HepG2 (cell line): ENCODE data around the gene OGFR. TPM values are rescaled to one million over a fixed set of nuclear protein-coding genes. Genes with fewer than 3 reads are reported as not detected.

Experiments used
- ATAC-seq: fragments of 200-7000 bp; cut with Tn5 transposase; 3 replicates; pipeline ENCODE4 v1.9.1; 2020; ENCODE audit warnings: mild to moderate bottlenecking, moderate library complexity
- BruUV-seq: library from RNA; stranded (reverse); fragments of 400-500 nt; replicated peaks from 2 replicates; lab custom pipeline; 2021; lab: Mats Ljungman, UMichigan
- CTCF ChIA-PET: fragments of 300-600 bp; formaldehyde crosslinking; extraction: SDS; loops from one replicate; lab custom pipeline; 2021; ENCODE audit warnings: low total read pairs, inconsistent platforms, low intra/inter-chr PET ratio; lab: Yijun Ruan, JAX
- POLR2A ChIA-PET: fragments of 350-600 bp; sonication (Branson Sonifier 250); formaldehyde crosslinking; loops from one replicate; lab custom pipeline; 2020; ENCODE audit warnings: antibody characterized with exemption, inconsistent platforms; lab: Yijun Ruan, JAX
- DNase-seq: peaks from one replicate; pipeline ENCODE4 v3.0.0-alpha.2; 2015; ENCODE audit warnings: low spot score
- FAIRE-seq: peaks from 3 replicates; lab custom pipeline; 2011; peaks lifted over from hg19 to GRCh38; lab: Jason Lieb, UNC
- H2AFZ ChIP-seq: one replicate; pipeline ENCODE4 v1.6.1; 2011; ENCODE audit warnings: low read length, inconsistent platforms
- H3K27ac ChIP-seq: fragments of 300-600 bp; 3 replicates; pipeline ENCODE4 v1.8.0; 2011; ENCODE audit warnings: mixed run types, mild to moderate bottlenecking, mixed read lengths, low read length, inconsistent platforms; ENCODE audit not compliant: insufficient read depth; ENCODE audit errors: extremely low read length
- H3K27me3 ChIP-seq, 2 experiments: fragments of 200-600 bp in 1 of 2; 2 replicates in 1 of 2; 3 replicates in 1 of 2; pipeline versions ENCODE4 v1.6.0 to v1.8.0; 2011; ENCODE audit warnings: low read length in 2 of 2, mild to moderate bottlenecking in 2 of 2, moderate library complexity in 2 of 2, inconsistent platforms in 1 of 2; ENCODE audit not compliant: insufficient read depth in 2 of 2, control insufficient read depth in 1 of 2
- H3K36me3 ChIP-seq, 2 experiments: fragments of 200-600 bp in 1 of 2; replicated peaks in 1 of 2; 2 replicates in 1 of 2; 3 replicates in 1 of 2; pipeline versions ENCODE4 v1.5.1 to v1.8.0; 2011; ENCODE audit warnings: low read length in 2 of 2, inconsistent platforms in 1 of 2; ENCODE audit not compliant: insufficient read depth in 2 of 2, control insufficient read depth in 1 of 2
- H3K4me1 ChIP-seq: 2 replicates; pipeline ENCODE4 v1.5.1; 2012; ENCODE audit warnings: low read length, inconsistent platforms; ENCODE audit not compliant: insufficient read depth
- H3K4me2 ChIP-seq: 2 replicates; pipeline ENCODE4 v1.6.0; 2011; ENCODE audit warnings: low read depth, low read length, inconsistent platforms
- H3K4me3 ChIP-seq, 3 experiments: fragments of 200-600 bp in 1 of 3; sonication (generic), shearing (Covaris generic) in 1 of 3; replicated peaks in 1 of 3; 2 replicates each; pipeline ENCODE4 v1.5.1; 2011 to 2016; ENCODE audit warnings: low read length in 3 of 3, inconsistent platforms in 2 of 3, low read depth in 2 of 3, mild to moderate bottlenecking in 2 of 3, control low read depth in 1 of 3, mixed read lengths in 1 of 3; ENCODE audit not compliant: insufficient read depth in 1 of 3
- H3K79me2 ChIP-seq: one replicate; pipeline ENCODE4 v1.6.1; 2011; ENCODE audit warnings: low read length, inconsistent platforms; ENCODE audit not compliant: insufficient read depth
- H3K9ac ChIP-seq: 2 replicates; pipeline ENCODE4 v1.6.0; 2011; ENCODE audit warnings: mild to moderate bottlenecking, low read depth, low read length, inconsistent platforms; ENCODE audit not compliant: insufficient read depth
- H3K9me3 ChIP-seq: 2 replicates; pipeline ENCODE4 v1.5.1; 2012; ENCODE audit warnings: mild to moderate bottlenecking, low read length
- H4K20me1 ChIP-seq: 2 replicates; pipeline ENCODE4 v1.6.0; 2011; ENCODE audit warnings: inconsistent platforms, mild to moderate bottlenecking, low read length, moderate library complexity; ENCODE audit not compliant: insufficient read depth
- AGO2 ChIP-seq: fragments of 200-400 bp; formaldehyde crosslinking; optimal IDR thresholded peaks from 2 replicates; pipeline ENCODE3; 2017; ENCODE audit warnings: mild to moderate bottlenecking, low read depth, low read length, moderate library complexity
- CHCHD3 ChIP-seq: sonication (generic); formaldehyde crosslinking; IDR thresholded peaks from 2 replicates; pipeline ENCODE4 v1.8.0; 2022; ENCODE audit warnings: mild to moderate bottlenecking, missing genetic modification reagents, moderate library complexity
- POLR2A ChIP-seq, 2 experiments: IDR thresholded peaks; 2 replicates each; pipeline ENCODE4 v1.6.1; 2011; ENCODE audit warnings: low read depth in 2 of 2, low read length in 2 of 2, mild to moderate bottlenecking in 1 of 2, moderate library complexity in 1 of 2; ENCODE audit not compliant: insufficient read depth in 1 of 2
- ZNF136 ChIP-seq: sonication (generic); formaldehyde crosslinking; IDR thresholded peaks from 2 replicates; pipeline ENCODE4 v1.8.1; 2022; ENCODE audit warnings: low read depth, mild to moderate bottlenecking, moderate library complexity, missing genetic modification reagents
- WGBS: methylation state at CpG from one replicate; pipeline ENCODE4 v1.1.6; 2017; ENCODE audit warnings: low lambda C conversion rate; 5-methylcytosine and 5-hydroxymethylcytosine counted together
- in situ Hi-C: cut with HindIII; loops from 2 replicates; pipeline ENCODE4 v1.10.0; 2017; ENCODE audit warnings: low pct_unique_long_range_greater_than_20kb; ENCODE audit not compliant: extremely low pct_ligation_motif_present
- intact Hi-C: fragments of 100-400 bp; cut with micrococcal nuclease; formaldehyde crosslinking; loops from one replicate; pipeline ENCODE4 v1.10.0; 2022; ENCODE audit not compliant: unreplicated experiment
- polyA plus RNA-seq, 8 experiments: library from polyadenylated mRNA; depleted of rRNA in 3 of 8; stranded (reverse) in 7 of 8; unstranded in 1 of 8; fragments of >200 nt; fragmentation: Illumina TruSeq in 4 of 8; extraction: Trizol in 4 of 8; gene quantifications; 2 replicates each; pipeline versions ENCODE4 v1.2.1 to v1.2.3, GENCODE V29; 2011 to 2016; ENCODE audit warnings: low read depth in 4 of 8, missing spikeins in 1 of 8, mixed read lengths in 1 of 8; ENCODE audit not compliant: insufficient read depth in 1 of 8
- total RNA-seq, 5 experiments: library from RNA; depleted of rRNA; stranded (reverse); fragments of >200 nt; fragmentation: Illumina TruSeq; extraction: Trizol; gene quantifications; 2 replicates each; pipeline ENCODE4 v1.2.3, GENCODE V29; 2016; ENCODE audit warnings: low read depth in 1 of 5
- TF ChIP-seq, protein P1 (sequence below): sonication (generic); formaldehyde crosslinking; IDR thresholded peaks from 2 replicates; pipeline ENCODE4 v1.4.0; 2020; ENCODE audit warnings: missing genetic modification reagents
- TF ChIP-seq, protein P2 (sequence below): sonication (generic); formaldehyde crosslinking; IDR thresholded peaks from 2 replicates; pipeline ENCODE4 v1.5.1; 2020; ENCODE audit warnings: mild to moderate bottlenecking, missing genetic modification reagents, moderate library complexity

OGFR gene
- total and polyA plus RNA-seq, 2 of the 13 experiments (the other 11 are each of a cell fraction or from before 2014, with no cell fraction given): 47.7 to 81.8 TPM

DNA sequence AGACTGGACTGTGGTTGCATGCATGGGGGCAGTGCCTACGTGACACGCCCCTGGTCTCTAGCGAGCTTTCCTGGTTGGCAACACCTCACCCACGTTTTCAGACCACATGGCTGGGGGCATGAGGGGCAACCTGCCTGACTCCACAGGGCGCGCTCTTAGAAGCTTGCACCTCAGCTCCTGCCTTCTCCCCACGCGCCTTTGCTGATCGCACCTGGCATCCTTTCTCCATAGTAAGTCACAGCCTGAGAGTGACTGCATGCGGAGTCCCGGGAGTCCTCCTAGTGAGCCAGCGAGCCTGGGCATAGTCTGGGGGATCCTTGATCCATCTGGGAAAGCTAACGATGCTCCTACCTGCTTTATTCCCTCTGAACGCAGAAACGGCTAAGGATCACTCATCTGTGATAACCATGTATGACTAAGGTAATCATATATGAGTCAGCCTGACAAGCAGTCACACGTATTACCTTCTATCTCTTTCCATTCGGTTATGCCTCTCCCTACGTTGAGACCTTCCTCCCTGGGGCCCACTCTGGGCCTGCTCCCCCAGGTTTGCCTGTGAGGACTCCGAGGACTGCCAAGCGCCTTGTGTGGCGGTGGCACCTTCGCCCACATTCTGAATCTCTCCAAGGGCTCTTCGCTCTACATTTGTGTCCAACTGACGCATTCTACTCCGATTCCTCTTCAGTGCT, 52.4 kb downstream of the OGFR start:
- H3K79me2 ChIP-seq: peaks cover 10% of the 10 kb centered on the region

More for the DNA sequence above, 52.4 kb downstream of the OGFR start:
- no peaks in the 10 kb centered on the region for H3K27me3 ChIP-seq
- no peaks in the 10 kb centered on the region; the same call in 1 of the 2 replicates for H4K20me1 ChIP-seq
- H3K4me3 ChIP-seq: no peak overlapping the region
- TF ChIP-seq, protein P1, sequence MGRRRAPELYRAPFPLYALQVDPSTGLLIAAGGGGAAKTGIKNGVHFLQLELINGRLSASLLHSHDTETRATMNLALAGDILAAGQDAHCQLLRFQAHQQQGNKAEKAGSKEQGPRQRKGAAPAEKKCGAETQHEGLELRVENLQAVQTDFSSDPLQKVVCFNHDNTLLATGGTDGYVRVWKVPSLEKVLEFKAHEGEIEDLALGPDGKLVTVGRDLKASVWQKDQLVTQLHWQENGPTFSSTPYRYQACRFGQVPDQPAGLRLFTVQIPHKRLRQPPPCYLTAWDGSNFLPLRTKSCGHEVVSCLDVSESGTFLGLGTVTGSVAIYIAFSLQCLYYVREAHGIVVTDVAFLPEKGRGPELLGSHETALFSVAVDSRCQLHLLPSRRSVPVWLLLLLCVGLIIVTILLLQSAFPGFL (CRISPR knock-in tag): 0 out of 2 replicates have a peak, but pooled peaks have one; percentile 36
- no peak for TF ChIP-seq ZNF136 (CRISPR knock-in tag)
- TF ChIP-seq POLR2A (IDR thresholded peaks at IDR 0.05; ENCODE audit: insufficient read depth in 1 of 2, low read depth in 2 of 2, low read length in 2 of 2): peak in 1 of 2 experiments; percentile 37; a peak in 1 of 4 replicates
- TF ChIP-seq CHCHD3 (CRISPR knock-in tag): no peak
- TF ChIP-seq AGO2: peak; percentile 66
- TF ChIP-seq, protein P2, sequence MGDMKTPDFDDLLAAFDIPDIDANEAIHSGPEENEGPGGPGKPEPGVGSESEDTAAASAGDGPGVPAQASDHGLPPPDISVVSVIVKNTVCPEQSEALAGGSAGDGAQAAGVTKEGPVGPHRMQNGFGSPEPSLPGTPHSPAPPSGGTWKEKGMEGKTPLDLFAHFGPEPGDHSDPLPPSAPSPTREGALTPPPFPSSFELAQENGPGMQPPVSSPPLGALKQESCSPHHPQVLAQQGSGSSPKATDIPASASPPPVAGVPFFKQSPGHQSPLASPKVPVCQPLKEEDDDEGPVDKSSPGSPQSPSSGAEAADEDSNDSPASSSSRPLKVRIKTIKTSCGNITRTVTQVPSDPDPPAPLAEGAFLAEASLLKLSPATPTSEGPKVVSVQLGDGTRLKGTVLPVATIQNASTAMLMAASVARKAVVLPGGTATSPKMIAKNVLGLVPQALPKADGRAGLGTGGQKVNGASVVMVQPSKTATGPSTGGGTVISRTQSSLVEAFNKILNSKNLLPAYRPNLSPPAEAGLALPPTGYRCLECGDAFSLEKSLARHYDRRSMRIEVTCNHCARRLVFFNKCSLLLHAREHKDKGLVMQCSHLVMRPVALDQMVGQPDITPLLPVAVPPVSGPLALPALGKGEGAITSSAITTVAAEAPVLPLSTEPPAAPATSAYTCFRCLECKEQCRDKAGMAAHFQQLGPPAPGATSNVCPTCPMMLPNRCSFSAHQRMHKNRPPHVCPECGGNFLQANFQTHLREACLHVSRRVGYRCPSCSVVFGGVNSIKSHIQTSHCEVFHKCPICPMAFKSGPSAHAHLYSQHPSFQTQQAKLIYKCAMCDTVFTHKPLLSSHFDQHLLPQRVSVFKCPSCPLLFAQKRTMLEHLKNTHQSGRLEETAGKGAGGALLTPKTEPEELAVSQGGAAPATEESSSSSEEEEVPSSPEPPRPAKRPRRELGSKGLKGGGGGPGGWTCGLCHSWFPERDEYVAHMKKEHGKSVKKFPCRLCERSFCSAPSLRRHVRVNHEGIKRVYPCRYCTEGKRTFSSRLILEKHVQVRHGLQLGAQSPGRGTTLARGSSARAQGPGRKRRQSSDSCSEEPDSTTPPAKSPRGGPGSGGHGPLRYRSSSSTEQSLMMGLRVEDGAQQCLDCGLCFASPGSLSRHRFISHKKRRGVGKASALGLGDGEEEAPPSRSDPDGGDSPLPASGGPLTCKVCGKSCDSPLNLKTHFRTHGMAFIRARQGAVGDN: peak; percentile 34; the same call in 1 of the 2 replicates
- 96% methylated on average over 24 of the region's 25 CpGs for WGBS
- H3K4me2 ChIP-seq: no peak overlapping the region
- in situ Hi-C loops (no loop called here), intact Hi-C loops (no loop called here)
- peaks cover 24% of the 10 kb centered on the region for H3K4me1 ChIP-seq
- peaks cover 17 to 32% of the 10 kb centered on the region in 2 experiments for H3K36me3 ChIP-seq
- ATAC-seq: no peak
- H3K9me3 ChIP-seq: no peaks in the 10 kb centered on the region
- H3K9ac ChIP-seq: no peak overlapping the region
- DNase-seq: no peak
- BruUV-seq: no TSS peak
- POLR2A ChIA-PET: no interaction called here
- H2AFZ ChIP-seq: no peak overlapping the region
- H3K27ac ChIP-seq: no peak overlapping the region
- FAIRE-seq: no peak
- CTCF ChIA-PET: no interaction called here
